CMK (cell line): ENCODE data around the gene CHEK1.

Experiments
- DNase-seq: peaks from one replicate; pipeline ENCODE4 v3.0.0-alpha.2; 2010; ENCODE audit warnings: low read depth

CHEK1 gene

GRCh38 chr11:125626288-125626950, 1.5 kb downstream of the CHEK1 start:
- peak; percentile 76 for DNase-seq

GRCh38 chr11:125627236-125627910, 2.4 kb downstream of the CHEK1 start:
- no peak for DNase-seq

DNA sequence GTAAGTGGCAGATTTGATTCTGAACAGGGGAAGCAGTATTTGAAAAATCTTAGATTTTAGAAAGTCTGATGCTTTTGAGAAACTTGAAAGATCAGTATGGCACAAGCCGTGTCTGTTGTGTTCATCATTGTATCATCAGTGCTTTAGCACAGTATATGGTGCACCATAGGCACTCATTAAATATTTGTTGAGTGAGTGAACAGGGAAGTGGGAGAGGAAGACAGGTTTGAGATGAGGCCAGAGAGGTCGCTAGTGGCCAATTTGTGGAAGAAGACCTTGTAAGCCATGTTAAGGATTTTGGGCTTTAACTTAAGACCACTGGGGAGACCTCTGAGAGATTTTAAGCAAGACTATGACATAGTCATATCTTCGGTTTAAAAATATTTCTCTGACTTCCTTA, 12.9 kb downstream of the CHEK1 start:
- no peak for DNase-seq

GRCh38 chr11:125638315-125638714, 13.4 kb downstream of the CHEK1 start:
- DNase-seq: no peak

DNA sequence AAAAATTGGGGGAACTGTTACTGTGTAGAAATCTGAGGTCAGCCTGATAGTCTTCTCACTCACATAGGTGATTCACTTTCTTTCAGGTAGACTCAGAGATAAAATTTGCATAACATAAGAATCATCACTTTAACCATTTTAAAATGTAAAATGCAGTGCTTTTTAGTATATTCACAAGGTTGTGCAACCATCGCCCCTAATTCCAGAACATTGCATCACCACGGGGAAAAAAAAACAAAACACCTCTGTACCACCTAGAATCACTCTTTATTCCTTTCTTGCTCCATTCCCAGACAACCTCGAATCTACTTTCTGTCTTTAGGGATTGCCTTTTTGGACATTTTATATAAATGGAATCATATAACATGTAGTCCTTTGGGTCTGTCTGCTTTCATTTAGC, 20.9 kb downstream of the CHEK1 start:
- no peak for DNase-seq

GRCh38 chr11:125649465-125650166, 24.7 kb downstream of the CHEK1 start:
- DNase-seq: no peak

DNA sequence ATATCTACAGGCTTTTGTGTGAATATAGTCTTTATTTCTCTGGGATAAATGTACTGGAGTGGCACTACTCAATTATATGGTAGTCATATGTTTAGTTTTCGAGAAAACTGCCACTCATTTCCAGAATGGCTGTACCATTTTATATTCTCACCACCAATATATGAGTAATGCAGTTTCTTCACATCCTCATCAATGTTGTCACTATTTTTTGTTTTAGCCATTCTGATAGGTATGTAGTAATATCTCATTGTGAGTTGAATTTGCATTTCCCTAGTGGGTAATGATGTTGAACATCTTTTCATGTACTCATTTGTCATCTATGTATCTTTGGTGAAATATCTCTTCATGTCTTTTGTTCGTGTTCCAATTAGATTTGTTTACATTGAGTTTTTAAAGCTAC, 37.7 kb downstream of the CHEK1 start:
- no peak for DNase-seq

DNA sequence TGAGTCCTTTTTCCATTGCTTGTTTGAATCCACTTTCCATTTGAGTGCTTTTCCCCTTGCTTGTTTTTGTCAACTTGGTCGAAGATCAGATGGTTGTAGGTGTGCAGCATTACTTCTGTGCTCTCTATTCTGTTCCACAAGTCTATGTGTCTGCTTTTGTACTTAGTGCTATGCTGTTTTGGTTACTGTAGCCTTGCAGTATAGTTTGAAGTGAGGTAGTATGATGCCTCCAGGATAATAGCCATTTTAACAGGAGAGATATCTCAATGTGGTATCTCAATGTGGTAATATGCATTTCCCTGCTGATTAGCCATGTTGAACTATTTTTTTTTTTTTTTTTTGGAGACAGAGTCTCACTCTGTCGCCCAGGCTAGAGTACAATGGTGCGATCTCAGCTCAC, 38.9 kb downstream of the CHEK1 start:
- no peak for DNase-seq

- DNase-seq: no peak
These were observed 42.2 kb downstream of the CHEK1 start for GRCh38 chr11:125667151-125667550.

- no peak for DNase-seq
These were observed 45.2 kb downstream of the CHEK1 start for GRCh38 chr11:125670172-125670571.

- DNase-seq: no peak
These were observed 46.6 kb downstream of the CHEK1 start for GRCh38 chr11:125671561-125671960.

DNA sequence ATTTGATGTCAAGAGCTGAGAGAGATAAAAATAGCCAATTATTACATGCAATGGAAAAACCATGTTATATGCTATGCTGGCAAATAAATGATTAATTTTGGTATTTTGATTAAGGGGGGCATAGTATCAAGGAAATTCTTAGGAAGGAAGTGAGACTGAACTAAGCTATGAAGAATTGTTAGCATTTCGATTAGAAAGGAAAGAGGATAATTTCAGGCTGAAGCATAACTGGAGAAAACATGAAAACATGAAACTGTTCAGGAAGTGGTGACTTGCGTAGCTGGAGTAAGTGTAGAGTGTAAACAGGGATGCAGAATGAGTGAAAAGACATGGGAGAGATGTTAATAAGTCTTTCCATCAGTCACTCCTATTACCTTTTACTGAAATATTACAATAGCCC, 49.2 kb downstream of the CHEK1 start:
- DNase-seq: no peak

GRCh38 chr11:125675196-125675595, 50.2 kb downstream of the CHEK1 start:
- no peak for DNase-seq

DNA sequence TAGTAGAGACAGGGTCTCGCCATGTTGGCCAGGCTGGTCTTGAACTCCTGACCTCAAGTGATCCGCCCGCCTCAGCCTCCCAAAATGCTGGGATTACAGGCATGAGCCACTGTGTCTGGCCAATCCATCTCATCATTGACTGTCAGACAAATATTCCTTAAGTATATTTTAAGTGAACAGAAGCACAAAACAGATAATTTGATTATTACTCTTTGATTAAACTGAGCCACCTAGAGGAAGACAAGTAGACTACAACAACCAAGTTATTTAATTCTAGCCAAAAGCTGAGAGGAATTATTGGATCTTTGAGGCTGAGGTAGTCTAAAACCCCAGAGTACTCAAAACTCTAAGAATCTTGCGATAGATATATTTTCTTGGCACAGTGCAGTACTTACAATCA, 54.4 kb downstream of the CHEK1 start:
- no peak for DNase-seq

- DNase-seq: no peak
These were observed 54.9 kb downstream of the CHEK1 start for GRCh38 chr11:125679837-125680236.

- no peak for DNase-seq
These were observed 55.8 kb downstream of the CHEK1 start, which contains the start of gene ACRV1 for GRCh38 chr11:125680747-125681146. Gene ACRV1, minus strand, starts transcription at chr11:125680847. Its CDS starts 67 bp downstream, at chr11:125680780.

DNA sequence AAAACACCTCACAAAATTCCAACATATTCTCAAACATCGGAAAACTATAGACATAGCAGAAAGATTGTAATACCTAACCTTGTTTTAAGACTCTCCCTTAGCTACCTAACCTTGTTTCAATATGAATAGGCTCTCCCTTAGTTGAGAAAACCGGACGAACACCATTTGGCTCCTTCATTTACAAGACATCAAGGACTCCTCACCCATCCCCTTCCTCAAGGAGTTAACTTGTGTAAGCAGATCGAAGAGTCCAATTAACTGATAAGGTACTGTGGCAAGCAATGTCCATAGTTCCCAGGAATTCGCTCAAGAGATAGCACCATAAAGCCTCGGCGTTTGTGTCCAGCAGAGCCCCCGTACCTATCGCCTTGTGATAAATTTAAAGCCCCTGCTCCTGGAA, 60.3 kb downstream of the CHEK1 start:
- no peak for DNase-seq

- DNase-seq: no peak
These were observed 63.1 kb downstream of the CHEK1 start for GRCh38 chr11:125688066-125688465.

- no peak for DNase-seq
These were observed 63.7 kb downstream of the CHEK1 start for GRCh38 chr11:125688632-125689031.

DNA sequence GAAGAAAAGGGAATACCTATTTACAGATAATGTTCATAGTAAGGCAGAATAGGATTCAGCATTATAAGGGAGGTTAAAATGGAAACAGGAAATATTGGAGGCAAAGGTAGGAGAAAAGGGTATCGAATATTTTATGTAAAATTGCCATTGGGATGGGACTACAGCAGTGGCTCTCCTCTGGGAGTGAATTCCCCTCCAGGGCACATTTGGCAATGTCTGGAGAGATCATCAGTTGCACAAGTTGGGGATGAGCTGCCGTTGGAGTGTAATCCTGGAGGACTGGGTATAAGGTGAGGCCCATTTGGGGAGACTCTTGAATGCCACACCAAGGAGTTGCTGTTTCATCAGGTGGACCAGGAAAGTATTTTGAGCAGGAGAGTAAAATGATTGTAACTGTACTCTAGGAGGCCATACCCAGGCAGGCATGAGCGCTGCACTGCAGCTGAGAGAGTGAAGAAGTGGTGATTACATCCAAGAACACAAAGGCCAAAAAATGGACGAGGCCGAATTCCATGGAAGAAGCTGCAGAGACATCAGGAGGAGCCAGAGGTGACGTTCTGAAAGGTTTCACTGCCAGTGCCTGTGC, 64.4 kb downstream of the CHEK1 start:
- no peak for DNase-seq

GRCh38 chr11:125690006-125690405, 65.0 kb downstream of the CHEK1 start:
- DNase-seq: no peak

DNA sequence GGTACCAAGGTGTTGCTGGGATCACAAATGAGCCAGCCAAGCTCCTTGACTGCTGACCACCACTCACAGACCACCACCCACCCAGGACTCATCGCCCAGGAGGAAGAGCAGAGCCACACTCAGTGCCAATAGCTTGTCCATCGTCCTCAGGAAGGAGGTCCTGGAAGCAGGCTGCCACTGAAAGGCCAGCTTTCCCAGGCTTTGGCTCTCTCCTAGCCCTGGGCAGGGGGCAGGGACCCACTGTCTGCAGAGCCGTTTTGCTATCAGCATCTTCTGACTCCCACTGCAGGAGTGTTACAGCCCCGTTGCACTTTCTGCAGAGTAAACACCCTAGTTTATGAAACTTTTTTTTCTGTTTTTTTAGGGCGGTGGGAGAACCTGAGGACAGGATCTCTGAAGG, 67.9 kb downstream of the CHEK1 start:
- no peak for DNase-seq

GRCh38 chr11:125694951-125695350, 70.0 kb downstream of the CHEK1 start:
- no peak for DNase-seq
